Measurements from ENCODE around the gene RNF225. TPM values are rescaled to one million over a fixed set of nuclear protein-coding genes. Genes with fewer than 3 reads are reported as not detected.
"Not testable (repeated sequence)": the region's sequence is repeated elsewhere in the genome, so short reads cannot be mapped to it uniquely, and the experiment has no call there.

RNF225 gene
- total RNA-seq, 1 donor from 2014 or later, result 0.79 TPM

- no peak for TF ChIP-seq CTCF (IDR thresholded peaks at IDR 0.05; ENCODE audit: insufficient read depth, low read length, severe bottlenecking)
- DNase-seq (ENCODE audit: low read depth) (no peak), FAIRE-seq (no peak)
- Histone ChIP-seq H3K4me3 (ENCODE audit: low read depth, low read length) (peak overlapping the region; percentile 79), H3K27me3 (ENCODE audit: control insufficient read depth, insufficient read depth, low read length) (no peaks in the 10 kb centered on the region), H3K36me3 (ENCODE audit: control insufficient read depth, insufficient read depth, low read length) (peaks cover 1% of the 10 kb centered on the region)
Measured at GRCh38 chr19:58440556-58440955, 45.1 kb downstream of the RNF225 start.

- FAIRE-seq; H3K36me3 ChIP-seq (ENCODE audit: control insufficient read depth, insufficient read depth, low read length); H3K27me3 ChIP-seq (ENCODE audit: control insufficient read depth, insufficient read depth, low read length); H3K4me3 ChIP-seq (ENCODE audit: low read depth, low read length); DNase-seq (ENCODE audit: low read depth): not testable (repeated sequence)
Measured at GRCh38 chr19:58442986-58443385, 47.5 kb downstream of the RNF225 start.

Other genes with a start within 250 kb of the RNF225 start
- 14.1 and 14.5 TPM in 2 replicates for gene ZNF329, start 244.9 kb upstream of the RNF225 start, total RNA-seq
- 28.2 and 36.5 TPM in 2 replicates for gene ZNF274, start 212.6 kb upstream of the RNF225 start, total RNA-seq
- 55.8 and 65.8 TPM in 2 replicates for gene ZNF544, start 166.7 kb upstream of the RNF225 start, total RNA-seq
- 2.3 and 2.4 TPM in 2 replicates for gene ZNF8, start 116.7 kb upstream of the RNF225 start, total RNA-seq
- gene ERVK3-1, start 90.3 kb upstream of the RNF225 start, total RNA-seq, result 50.7 and 59.2 TPM in 2 replicates
- 1.8 and 2.2 TPM in 2 replicates for gene ZSCAN22, start 68.7 kb upstream of the RNF225 start, total RNA-seq
- gene A1BG, start 42.2 kb upstream of the RNF225 start, total RNA-seq, result 2.1 and 4.7 TPM in 2 replicates
- 0.53 and 2.2 TPM in 2 replicates for gene ZNF497, start 32.9 kb upstream of the RNF225 start, total RNA-seq
- gene ZNF837, start 14.6 kb upstream of the RNF225 start, total RNA-seq, result 2.4 and 2.6 TPM in 2 replicates
- 3,518 and 4,823 TPM in 2 replicates for gene RPS5, start 8.4 kb upstream of the RNF225 start, total RNA-seq
- 8.2 and 9.7 TPM in 2 replicates for gene ZNF584, start 13.0 kb downstream of the RNF225 start, total RNA-seq
- gene ZNF132, start 44.5 kb downstream of the RNF225 start, total RNA-seq, result 5.5 and 5.8 TPM in 2 replicates
- gene ZNF324B, start 56.0 kb downstream of the RNF225 start, total RNA-seq, result 8.8 and 10.8 TPM in 2 replicates
- gene ZNF324, start 71.4 kb downstream of the RNF225 start, total RNA-seq, result 9.7 and 10.5 TPM in 2 replicates
- gene ZNF446, start 80.7 kb downstream of the RNF225 start, total RNA-seq, result 2.4 and 3.7 TPM in 2 replicates
- 11.1 and 28.8 TPM in 2 replicates for gene SLC27A5, start 116.3 kb downstream of the RNF225 start, total RNA-seq
- gene ZBTB45, start 124.2 kb downstream of the RNF225 start, total RNA-seq, result 3.4 and 5.1 TPM in 2 replicates
- 270 and 277 TPM in 2 replicates for gene TRIM28, start 148.4 kb downstream of the RNF225 start, total RNA-seq
- 166 and 219 TPM in 2 replicates for gene CHMP2A, start 159.4 kb downstream of the RNF225 start, total RNA-seq
- 128 and 159 TPM in 2 replicates for gene UBE2M, start 163.0 kb downstream of the RNF225 start, total RNA-seq
- gene MZF1, start 177.7 kb downstream of the RNF225 start, total RNA-seq, result 14.7 and 17.8 TPM in 2 replicates